BJ (cell line): Measurements from ENCODE around the gene ITM2A. TPM values are rescaled to one million over a fixed set of nuclear protein-coding genes. Genes with fewer than 3 reads are reported as not detected.

Experiments
- CTCF ChIA-PET: fragments of 350-600 bp; formaldehyde crosslinking; extraction: SDS; loops from one replicate; lab custom pipeline; 2021; ENCODE audit warnings: antibody characterized with exemption, inconsistent platforms; lab: Yijun Ruan, JAX
- POLR2A ChIA-PET: fragments of 300-600 bp; sonication (Branson Sonifier 250); formaldehyde crosslinking; extraction: SDS; loops from one replicate; lab custom pipeline; 2021; ENCODE audit warnings: antibody characterized with exemption; lab: Charles Lee
- DNase-seq: peaks from one replicate; pipeline ENCODE4 v3.0.0-alpha.2; 2011; ENCODE audit warnings: low read depth
- H3K27me3 ChIP-seq: 2 replicates; pipeline ENCODE4 v1.6.0; 2011; ENCODE audit warnings: low read length; ENCODE audit not compliant: control insufficient read depth, insufficient read depth
- H3K36me3 ChIP-seq: 2 replicates; pipeline ENCODE4 v1.5.1; 2011; ENCODE audit warnings: low read length; ENCODE audit not compliant: control insufficient read depth, insufficient read depth
- H3K4me3 ChIP-seq: 2 replicates; pipeline ENCODE4 v1.5.1; 2011; ENCODE audit warnings: low read depth, mild to moderate bottlenecking, control low read depth, low read length
- polyA plus RNA-seq: library from polyadenylated mRNA; depleted of rRNA; stranded (reverse); fragments of >200 nt; gene quantifications from 2 replicates; pipeline ENCODE4 v1.2.3, GENCODE V29; 2011
- TF ChIP-seq, protein P1 (sequence below): IDR thresholded peaks from 2 replicates; pipeline ENCODE4 v1.5.1; 2011; ENCODE audit warnings: low read depth, mild to moderate bottlenecking, control low read depth, inconsistent platforms, low read length, moderate library complexity; ENCODE audit not compliant: insufficient read depth

Gene ITM2A
- polyA plus RNA-seq, 1 experiment: not detected

DNA sequence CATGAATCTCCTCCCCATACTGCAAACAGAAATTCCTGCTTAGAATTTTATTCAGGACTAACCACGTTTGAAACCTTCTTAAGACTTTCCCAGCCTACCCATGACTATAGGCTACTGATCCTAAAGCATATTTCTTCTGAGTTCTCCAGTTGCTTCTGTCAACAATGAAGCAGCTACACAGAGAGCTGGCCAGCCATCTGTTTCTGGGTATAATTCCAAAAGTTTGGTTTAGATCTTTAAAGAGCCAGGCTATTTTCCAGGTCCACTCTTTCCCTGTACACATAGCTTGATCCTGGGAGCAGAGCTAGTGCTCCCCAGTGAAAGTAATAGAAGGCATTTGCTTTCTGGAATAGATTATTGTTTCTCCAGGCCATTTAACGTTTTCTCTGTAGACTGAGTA lies 4.0 kb upstream of the ITM2A start:
- no peaks in the 10 kb centered on the region for H3K27me3 ChIP-seq
- TF ChIP-seq, protein P1, sequence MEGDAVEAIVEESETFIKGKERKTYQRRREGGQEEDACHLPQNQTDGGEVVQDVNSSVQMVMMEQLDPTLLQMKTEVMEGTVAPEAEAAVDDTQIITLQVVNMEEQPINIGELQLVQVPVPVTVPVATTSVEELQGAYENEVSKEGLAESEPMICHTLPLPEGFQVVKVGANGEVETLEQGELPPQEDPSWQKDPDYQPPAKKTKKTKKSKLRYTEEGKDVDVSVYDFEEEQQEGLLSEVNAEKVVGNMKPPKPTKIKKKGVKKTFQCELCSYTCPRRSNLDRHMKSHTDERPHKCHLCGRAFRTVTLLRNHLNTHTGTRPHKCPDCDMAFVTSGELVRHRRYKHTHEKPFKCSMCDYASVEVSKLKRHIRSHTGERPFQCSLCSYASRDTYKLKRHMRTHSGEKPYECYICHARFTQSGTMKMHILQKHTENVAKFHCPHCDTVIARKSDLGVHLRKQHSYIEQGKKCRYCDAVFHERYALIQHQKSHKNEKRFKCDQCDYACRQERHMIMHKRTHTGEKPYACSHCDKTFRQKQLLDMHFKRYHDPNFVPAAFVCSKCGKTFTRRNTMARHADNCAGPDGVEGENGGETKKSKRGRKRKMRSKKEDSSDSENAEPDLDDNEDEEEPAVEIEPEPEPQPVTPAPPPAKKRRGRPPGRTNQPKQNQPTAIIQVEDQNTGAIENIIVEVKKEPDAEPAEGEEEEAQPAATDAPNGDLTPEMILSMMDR: no peak
- H3K4me3 ChIP-seq: no peak overlapping the region
- ChIA-PET CTCF (no interaction called here), POLR2A (no interaction called here)
- no peaks in the 10 kb centered on the region for H3K36me3 ChIP-seq
- DNase-seq: no peak

DNA sequence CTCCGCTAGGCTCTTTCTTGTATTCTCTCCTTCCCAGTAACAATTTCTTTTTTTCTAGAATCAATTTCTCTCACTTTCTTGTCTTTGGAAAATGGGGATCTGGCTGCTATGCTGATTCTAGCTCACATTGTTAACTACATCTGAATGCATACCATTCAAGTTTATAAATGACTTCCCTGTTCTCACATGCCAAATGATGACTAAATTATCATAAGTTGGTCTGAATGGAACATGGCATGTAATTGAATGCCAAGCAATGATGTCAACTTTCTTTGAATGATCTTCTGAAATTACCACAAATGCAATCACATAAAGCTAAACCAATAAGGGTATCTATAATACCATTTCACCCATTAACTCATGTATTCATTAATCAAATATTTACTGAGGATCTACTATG lies 2.7 kb upstream of the ITM2A start:
- CTCF ChIA-PET: no interaction called here
- Histone ChIP-seq H3K4me3 (no peak overlapping the region), H3K36me3 (no peaks in the 10 kb centered on the region), H3K27me3 (no peaks in the 10 kb centered on the region)
- DNase-seq: no peak
- POLR2A ChIA-PET: no interaction called here
- TF ChIP-seq, protein P1: no peak

DNA sequence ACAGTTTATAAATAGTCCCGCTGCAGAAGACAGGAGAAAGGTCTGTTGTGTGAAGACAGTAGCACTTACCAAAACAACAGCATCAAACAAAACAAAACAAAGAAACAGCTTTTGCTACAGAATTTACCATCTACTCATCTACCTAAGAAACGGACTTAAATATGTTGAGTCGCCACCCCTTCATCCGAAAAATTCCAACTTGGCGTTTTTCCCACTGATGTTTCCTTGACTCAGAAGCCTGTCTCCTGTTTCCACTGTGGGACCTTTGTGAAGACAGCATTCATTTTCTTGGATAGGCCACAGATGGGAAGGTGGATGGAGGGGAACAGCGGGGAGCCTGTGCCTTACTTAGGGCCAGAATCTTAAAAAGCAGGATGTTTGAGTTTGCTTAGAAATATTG lies 1.3 kb upstream of the ITM2A start:
- TF ChIP-seq, protein P1: no peak
- ChIA-PET CTCF (no interaction called here), POLR2A (no interaction called here)
- no peaks in the 10 kb centered on the region for H3K27me3 ChIP-seq
- DNase-seq: no peak
- H3K36me3 ChIP-seq: no peaks in the 10 kb centered on the region
- no peak overlapping the region for H3K4me3 ChIP-seq

DNA sequence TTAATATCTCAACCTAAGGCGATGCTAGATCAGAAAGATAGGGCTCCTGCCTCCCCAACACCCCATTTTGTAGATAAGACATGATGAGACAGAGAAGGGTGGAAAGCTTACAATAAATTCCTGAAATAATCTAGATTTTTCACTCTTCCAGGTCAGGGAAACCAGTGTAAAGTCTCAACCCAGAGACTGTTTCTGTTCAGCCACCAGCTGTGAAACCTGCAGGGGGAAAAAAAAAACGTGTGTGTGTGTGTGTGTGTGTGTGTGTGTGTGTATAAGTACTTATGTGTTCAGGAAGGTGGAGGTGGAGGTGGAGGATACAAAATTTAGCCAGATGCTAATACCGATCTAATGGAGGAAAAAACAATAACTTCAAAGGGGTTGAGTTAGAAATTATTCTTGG lies 773 bp upstream of the ITM2A start:
- TF ChIP-seq, protein P1: no peak
- CTCF ChIA-PET: no interaction called here

DNA sequence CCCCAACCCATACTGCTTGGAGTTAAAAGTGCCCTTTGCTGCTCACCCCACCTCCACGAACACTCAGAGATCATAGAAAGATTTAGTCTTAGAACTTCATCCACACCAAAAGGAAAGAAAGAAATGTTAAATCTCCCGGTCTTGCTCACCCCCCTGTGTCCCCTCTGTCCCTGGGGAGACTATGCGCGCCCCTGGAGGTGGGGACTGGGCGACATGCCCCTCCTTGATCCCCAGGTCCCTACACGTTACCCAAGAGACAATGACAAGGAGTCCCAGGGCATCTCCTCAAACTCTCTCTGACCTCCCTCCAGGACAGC lies 620 bp downstream of the ITM2A start:
- ChIA-PET POLR2A (no interaction called here), CTCF (no interaction called here)
- H3K27me3 ChIP-seq: no peaks in the 10 kb centered on the region
- TF ChIP-seq, protein P1: no peak
- no peaks in the 10 kb centered on the region for H3K36me3 ChIP-seq
- no peak overlapping the region for H3K4me3 ChIP-seq
- no peak for DNase-seq

More for the DNA sequence above, 773 bp upstream of the ITM2A start:
- no peak for DNase-seq
- POLR2A ChIA-PET: no interaction called here
- Histone ChIP-seq H3K36me3 (no peaks in the 10 kb centered on the region), H3K4me3 (no peak overlapping the region), H3K27me3 (no peaks in the 10 kb centered on the region)
